HG03378 (cell line): ENCODE data around the gene IRX2.

ENCODE experiments used
- ATAC-seq: cut with Tn5 transposase; IDR thresholded peaks from one replicate; pipeline ENCODE4 v1.9.1; 2021; ENCODE audit warnings: mild to moderate bottlenecking, moderate library complexity; ENCODE audit not compliant: unreplicated experiment

The IRX2 gene

DNA sequence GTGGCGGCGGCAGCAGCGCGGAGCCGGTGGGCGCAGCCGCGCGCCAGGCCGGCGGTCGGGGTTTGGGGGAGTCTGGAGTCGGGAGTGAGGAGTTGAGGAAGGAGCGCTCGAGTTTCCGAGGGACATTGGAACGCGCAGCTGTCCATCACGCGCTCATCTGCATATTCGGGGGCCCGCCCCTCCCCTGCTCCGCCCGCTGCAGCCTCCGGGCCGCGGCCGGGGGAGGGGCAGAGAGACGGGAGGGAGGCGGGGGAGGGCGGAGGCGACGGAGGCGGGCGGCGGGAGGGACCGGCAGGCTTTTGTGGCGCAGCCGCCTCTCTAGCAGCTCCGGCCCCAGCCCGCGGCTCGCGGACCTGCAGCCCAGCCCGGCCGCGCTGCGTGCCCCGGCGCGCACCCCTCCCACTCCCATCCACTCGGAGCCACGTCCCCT, at the start of gene IRX2:
Gene IRX2, minus strand, starts transcription at position 86 of the 430 bp plus-strand sequence. CDS start 264 bp downstream, outside the sequence.
- no peak for ATAC-seq

DNA sequence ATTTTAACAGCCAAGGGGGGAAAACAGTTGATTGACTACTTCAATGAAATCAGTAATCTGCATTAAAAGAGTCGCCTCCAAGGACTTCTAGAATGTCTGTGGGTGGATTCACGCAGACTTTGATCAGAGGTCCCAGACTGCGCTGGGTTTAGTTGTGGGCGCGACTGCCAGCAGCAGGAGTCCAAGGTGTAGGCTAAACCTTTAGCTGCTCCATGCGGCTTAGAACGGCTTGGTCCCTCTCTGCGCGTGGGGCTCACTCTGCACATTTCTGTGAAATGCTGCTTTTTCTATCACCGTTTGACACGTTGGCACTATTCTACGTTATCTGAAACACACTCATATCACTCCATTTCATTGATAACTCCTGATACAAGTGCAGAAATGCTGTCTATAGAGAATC, 48.6 kb upstream of the IRX2 start:
- ATAC-seq: no peak

DNA sequence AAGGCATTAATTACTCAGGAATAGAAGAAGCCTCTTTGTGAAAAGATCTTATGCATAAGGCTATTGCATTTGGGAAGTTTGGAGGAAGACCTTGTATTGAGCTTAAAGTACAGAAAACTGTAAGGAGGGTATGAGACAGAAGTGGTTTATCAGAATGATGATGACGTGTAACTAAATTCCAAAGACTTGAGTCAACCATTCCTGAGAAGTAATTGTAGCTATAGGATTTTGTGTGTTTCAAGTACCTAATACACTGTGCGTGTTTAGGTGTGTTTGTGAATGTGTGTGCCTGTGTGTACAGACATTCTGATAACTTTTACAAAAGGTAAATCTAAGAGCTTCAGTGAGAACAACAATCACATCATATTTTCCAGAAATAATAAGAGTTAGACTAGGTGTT, 46.5 kb upstream of the IRX2 start:
- no peak for ATAC-seq

GRCh38 chr5:2797160-2797559, 45.7 kb upstream of the IRX2 start:
- ATAC-seq: no peak

DNA sequence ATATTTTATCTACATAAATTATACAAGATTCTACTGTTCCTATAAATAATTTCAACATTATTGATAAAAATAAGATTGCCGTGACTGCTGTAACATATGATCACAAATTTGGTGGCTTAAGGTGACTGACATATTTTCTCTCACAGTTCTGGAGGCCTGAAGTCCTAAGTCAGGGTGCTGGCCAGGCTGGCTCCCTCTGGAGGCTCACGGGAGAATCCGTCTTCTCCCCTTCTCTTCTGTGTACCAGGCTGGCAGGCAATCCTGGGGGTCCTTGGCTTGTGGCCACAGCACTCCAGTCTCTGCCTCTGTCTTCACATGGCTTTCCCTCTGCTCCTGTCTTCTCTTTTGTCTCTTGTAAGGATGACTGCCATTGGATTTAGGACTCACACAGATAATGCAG, 31.7 kb upstream of the IRX2 start:
- no peak for ATAC-seq

- ATAC-seq: no peak
Measured at GRCh38 chr5:2782658-2783057, 31.2 kb upstream of the IRX2 start.

DNA sequence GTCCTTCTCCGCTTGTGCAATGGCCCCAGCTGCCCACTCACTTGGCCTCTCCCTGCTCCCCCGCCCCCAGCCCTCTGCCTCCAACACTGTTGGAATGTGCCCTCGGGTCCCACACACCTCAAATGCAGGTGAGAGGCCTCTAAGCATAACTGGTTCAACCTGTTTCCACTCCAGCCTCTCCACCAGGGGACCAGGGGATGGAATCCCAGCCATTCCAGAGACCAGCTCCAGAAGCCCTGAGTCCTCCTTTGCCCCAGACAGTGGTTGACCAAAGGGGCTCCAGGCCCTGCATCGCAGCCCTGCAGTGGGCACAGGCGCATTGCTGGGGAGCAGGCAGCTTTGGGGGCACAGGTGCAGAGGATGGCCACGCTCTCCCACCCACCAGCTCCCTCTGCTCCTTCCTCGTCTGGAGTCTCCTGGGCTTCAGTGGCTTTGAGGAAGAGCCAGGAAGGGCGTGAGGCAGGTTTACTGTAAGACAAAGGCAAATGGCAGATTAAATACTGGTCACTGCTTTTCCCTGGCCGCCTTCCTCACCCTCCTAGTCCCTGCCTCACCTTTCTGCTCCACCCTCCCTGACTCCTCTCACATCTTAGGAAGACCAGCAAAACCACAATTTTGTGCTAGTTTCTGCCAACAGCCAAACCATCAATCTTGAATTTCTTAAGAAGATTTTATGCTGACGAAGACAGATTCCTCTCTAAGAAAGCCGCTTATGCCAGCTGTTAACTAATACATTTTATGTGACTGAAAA, 29.1 kb upstream of the IRX2 start:
- ATAC-seq: no peak

- ATAC-seq: no peak
Measured at GRCh38 chr5:2779459-2779858, 28.0 kb upstream of the IRX2 start.

GRCh38 chr5:2776337-2777302, 25.1 kb upstream of the IRX2 start:
- no peak for ATAC-seq

GRCh38 chr5:2773327-2773726, 21.9 kb upstream of the IRX2 start:
- ATAC-seq: no peak

GRCh38 chr5:2767089-2767488, 15.6 kb upstream of the IRX2 start:
- no peak for ATAC-seq

GRCh38 chr5:2764581-2764980, 13.1 kb upstream of the IRX2 start:
- no peak for ATAC-seq

GRCh38 chr5:2763533-2763794, 12.0 kb upstream of the IRX2 start:
- no peak for ATAC-seq

GRCh38 chr5:2762744-2763532, 11.5 kb upstream of the IRX2 start:
- no peak for ATAC-seq

DNA sequence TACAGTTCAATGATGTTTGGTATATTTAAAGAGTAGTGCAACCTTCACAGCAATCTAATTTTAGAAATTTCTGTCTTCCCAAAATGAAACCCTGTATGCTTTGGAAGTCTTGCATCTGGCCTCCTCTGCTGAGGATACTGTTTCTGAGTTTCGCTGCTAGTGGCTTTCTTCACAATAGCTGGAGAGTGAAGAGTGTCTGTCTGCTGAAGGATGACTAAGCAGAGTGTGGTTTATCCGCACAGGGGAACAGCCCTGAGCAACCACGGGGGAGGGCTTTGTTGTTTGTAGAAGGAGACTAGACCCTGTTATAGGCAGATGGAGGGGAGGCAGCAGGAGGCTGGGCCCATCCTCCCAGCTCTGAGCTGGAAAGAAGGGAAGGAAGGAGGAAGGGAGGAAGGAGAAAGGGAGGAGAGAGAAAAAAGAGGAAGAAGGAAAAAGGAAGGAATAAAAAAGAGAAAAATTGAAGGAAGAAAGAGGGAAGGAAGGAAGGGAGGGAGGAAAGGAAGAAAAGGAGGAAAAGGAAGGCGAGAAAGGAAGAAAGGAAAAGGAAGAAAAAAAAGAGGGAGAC, 10.5 kb upstream of the IRX2 start:
- ATAC-seq: no peak

DNA sequence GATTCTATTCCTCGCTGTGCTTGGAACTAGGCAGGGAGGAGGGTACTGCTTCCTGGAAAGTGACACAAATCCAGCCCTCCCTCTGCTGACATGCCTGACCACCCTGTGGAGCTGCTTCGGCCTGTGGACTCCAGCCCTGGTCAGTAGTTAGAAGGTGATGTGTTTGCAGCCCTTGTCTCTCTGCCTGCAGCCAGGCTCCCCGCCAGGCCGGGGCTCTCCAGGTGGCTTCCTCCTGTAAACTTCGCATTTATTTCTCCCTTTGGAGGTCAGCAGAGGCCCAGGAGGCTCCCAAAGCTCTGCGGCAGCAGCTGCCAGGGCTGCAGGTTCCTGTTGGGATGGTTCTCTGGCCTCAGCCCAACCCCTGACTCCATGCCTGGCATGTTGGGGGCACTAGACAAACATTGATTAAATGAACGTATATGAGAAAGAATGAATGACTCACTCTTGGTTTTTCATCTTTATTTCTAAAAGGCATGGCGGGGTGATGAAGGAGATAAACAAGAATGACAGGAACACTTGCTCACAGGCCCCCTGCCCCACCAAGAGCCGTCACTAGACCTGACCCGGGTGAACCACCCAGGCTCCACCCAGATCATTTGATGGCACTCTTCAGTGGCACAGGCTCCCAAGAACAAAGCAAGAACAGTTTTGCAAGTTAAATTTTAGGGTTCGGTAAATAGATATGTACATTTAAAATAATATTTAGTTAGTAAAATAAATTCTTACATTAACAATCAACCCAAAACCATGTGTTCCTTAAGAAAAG, 8.4 kb upstream of the IRX2 start:
- no peak for ATAC-seq

GRCh38 chr5:2759091-2759490, 7.6 kb upstream of the IRX2 start:
- ATAC-seq: no peak

- ATAC-seq: no peak
Measured at GRCh38 chr5:2758632-2759031, 7.2 kb upstream of the IRX2 start.

DNA sequence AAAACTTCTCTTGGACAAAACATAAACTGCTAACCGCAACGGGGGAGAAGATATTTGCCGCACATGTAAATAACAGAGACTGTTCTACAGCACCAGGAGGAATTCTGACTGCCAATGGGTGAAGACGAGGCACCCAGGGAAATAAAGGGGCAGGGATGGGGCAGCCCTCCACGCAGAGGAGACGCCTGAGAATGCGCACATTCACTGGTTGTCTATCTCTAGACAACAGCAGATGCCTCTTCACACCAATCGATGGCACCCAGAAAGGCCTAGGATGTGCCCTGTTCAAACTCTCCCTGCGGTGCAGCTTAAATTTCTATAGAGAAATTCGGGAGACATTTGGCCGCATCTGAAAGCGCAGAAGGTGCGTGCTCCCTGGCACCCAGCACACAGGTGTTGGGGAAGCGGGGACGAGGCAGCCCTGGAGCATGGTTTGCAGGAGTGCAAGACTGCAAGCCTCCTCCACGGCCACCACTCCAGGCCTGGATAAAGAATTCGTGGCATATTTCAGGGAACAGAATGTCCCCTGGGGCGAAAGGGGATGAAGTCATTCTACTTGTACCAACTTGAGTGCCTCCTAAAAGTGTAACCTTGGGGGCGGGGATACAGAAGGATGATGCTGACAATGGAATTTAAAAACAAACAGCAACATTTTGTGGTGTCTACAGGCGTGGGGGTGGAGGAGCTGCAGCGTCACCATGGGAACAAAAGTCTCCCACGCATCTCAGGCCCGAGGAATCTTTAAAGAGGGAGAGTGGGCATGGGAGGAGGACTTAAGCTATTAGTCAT, 6.3 kb upstream of the IRX2 start:
- no peak for ATAC-seq
